GM04504 (cell line): ENCODE results near the gene SPDYE8.
"Not testable (repeated sequence)": the region's sequence is repeated elsewhere in the genome, so short reads cannot be mapped to it uniquely, and the experiment has no call there.

Experiments used
- DNase-seq: peaks from one replicate; pipeline ENCODE4 v3.0.0-alpha.2; 2012; ENCODE audit warnings: low read depth

The SPDYE8 gene

GRCh38 chr7:73029666-73030065 lies at the start of gene SPDYE8:
Gene SPDYE8, minus strand, starts transcription at chr7:73029766. Its CDS starts 1,800 bp downstream, at chr7:73027966.
- DNase-seq, result not testable (repeated sequence)

GRCh38 chr7:73057811-73058210 lies 28.2 kb upstream of the SPDYE8 start, which contains the start of gene SPDYE11:
Gene SPDYE11, minus strand, starts transcription at chr7:73057911. Its CDS starts 1,800 bp downstream, at chr7:73056111.
- not testable (repeated sequence) for DNase-seq

GRCh38 chr7:73006491-73006890 lies 23.1 kb downstream of the SPDYE8 start:
- DNase-seq, result not testable (repeated sequence)

GRCh38 chr7:73005693-73006447 lies 23.7 kb downstream of the SPDYE8 start:
- peak; percentile 59 for DNase-seq

GRCh38 chr7:73005356-73005692 lies 24.2 kb downstream of the SPDYE8 start:
- DNase-seq, result not testable (repeated sequence)

GRCh38 chr7:72997887-72998468 lies 31.6 kb downstream of the SPDYE8 start:
- DNase-seq, result not testable (repeated sequence)

GRCh38 chr7:72997447-72997846 lies 32.1 kb downstream of the SPDYE8 start:
- not testable (repeated sequence) for DNase-seq

GRCh38 chr7:72995484-72995883 lies 34.1 kb downstream of the SPDYE8 start:
- not testable (repeated sequence) for DNase-seq

GRCh38 chr7:72990146-72990913 lies 39.2 kb downstream of the SPDYE8 start:
- DNase-seq, result not testable (repeated sequence)

- not testable (repeated sequence) for DNase-seq
Measured at GRCh38 chr7:72982084-72982483, 47.5 kb downstream of the SPDYE8 start.

- not testable (repeated sequence) for DNase-seq
Measured at GRCh38 chr7:72980382-72980781, 49.2 kb downstream of the SPDYE8 start.

GRCh38 chr7:72976434-72976833 lies 53.1 kb downstream of the SPDYE8 start:
- not testable (repeated sequence) for DNase-seq

- DNase-seq, result not testable (repeated sequence)
Measured at GRCh38 chr7:72975656-72976286, 53.8 kb downstream of the SPDYE8 start.

- DNase-seq, result not testable (repeated sequence)
Measured at GRCh38 chr7:72974781-72975180, 54.8 kb downstream of the SPDYE8 start.

- DNase-seq, result not testable (repeated sequence)
Measured at GRCh38 chr7:72971505-72971904, 58.1 kb downstream of the SPDYE8 start.
